ENCODE measurements around the gene COL24A1.

The COL24A1 gene

DNA sequence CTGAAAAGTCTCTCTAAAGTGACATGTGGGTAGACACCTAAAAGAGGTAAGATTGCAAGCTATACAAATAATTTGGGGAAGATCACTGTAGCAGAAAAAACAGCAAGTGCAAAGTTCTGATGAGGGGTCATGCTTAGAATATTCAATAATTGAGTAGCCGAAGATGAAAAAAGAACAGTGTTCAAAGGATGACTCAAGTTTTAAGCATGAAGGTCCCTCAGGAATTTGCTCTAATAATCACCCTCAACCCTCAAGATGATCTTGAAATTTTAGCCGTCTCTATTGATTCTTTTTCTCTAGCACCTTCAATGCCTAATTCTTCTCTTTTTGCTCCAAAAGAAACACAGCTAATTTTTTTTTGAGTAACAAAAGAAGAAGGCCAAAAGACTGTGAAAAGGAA is 257.7 kb downstream of the COL24A1 start:
- Histone ChIP-seq H3K4me2 (no peak overlapping the region), H2AFZ (ENCODE audit: low read depth) (no peak overlapping the region), H4K20me1 (ENCODE audit: insufficient read depth) (no peaks in the 10 kb centered on the region), H3K27me3 (ENCODE audit: insufficient read depth, low read depth) (no peaks in the 10 kb centered on the region), H3K9ac (no peak overlapping the region), H3K27ac (no peak overlapping the region), H3K4me1 (ENCODE audit: low read depth, poor library complexity, severe bottlenecking) (no peaks in the 10 kb centered on the region), H3K4me3 (IDR thresholded peaks at IDR 0.05; ENCODE audit: insufficient read depth, low read depth, low read length) (no peak overlapping the region), H3K36me3 (ENCODE audit: insufficient read depth) (no peaks in the 10 kb centered on the region), H3K79me2 (ENCODE audit: insufficient read depth, low read depth) (no peaks in the 10 kb centered on the region)
- TF ChIP-seq, protein P1, sequence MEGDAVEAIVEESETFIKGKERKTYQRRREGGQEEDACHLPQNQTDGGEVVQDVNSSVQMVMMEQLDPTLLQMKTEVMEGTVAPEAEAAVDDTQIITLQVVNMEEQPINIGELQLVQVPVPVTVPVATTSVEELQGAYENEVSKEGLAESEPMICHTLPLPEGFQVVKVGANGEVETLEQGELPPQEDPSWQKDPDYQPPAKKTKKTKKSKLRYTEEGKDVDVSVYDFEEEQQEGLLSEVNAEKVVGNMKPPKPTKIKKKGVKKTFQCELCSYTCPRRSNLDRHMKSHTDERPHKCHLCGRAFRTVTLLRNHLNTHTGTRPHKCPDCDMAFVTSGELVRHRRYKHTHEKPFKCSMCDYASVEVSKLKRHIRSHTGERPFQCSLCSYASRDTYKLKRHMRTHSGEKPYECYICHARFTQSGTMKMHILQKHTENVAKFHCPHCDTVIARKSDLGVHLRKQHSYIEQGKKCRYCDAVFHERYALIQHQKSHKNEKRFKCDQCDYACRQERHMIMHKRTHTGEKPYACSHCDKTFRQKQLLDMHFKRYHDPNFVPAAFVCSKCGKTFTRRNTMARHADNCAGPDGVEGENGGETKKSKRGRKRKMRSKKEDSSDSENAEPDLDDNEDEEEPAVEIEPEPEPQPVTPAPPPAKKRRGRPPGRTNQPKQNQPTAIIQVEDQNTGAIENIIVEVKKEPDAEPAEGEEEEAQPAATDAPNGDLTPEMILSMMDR (conservative IDR thresholded peaks at IDR 0.05; ENCODE audit: low read depth, low read length), result no peak

DNA sequence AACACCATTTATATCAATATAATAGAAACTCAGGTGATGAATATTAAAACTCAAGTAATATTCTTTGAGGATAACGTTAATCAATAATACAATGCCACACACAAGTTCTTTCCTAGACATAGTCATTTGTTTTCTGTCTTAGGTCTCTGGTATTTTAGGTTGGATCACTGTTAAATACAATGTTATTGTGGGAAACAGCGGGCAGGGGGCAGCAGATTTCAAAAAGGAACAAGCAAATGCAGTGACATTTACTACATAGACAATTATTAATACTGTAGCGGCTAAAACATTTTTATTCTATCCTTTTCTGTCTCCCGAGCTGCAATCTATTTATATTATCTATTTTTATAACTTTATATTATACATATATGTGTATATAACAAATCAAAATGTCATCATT is 261.9 kb downstream of the COL24A1 start:
- no peaks in the 10 kb centered on the region for H3K79me2 ChIP-seq (ENCODE audit: insufficient read depth, low read depth)
- H3K36me3 ChIP-seq (ENCODE audit: insufficient read depth), result no peaks in the 10 kb centered on the region
- no peak overlapping the region for H3K9ac ChIP-seq
- H3K4me2 ChIP-seq, result no peak overlapping the region
- H3K4me1 ChIP-seq (ENCODE audit: low read depth, poor library complexity, severe bottlenecking), result no peaks in the 10 kb centered on the region
- no peaks in the 10 kb centered on the region for H4K20me1 ChIP-seq (ENCODE audit: insufficient read depth)
- H3K4me3 ChIP-seq (IDR thresholded peaks at IDR 0.05; ENCODE audit: insufficient read depth, low read depth, low read length), result no peak overlapping the region
- TF ChIP-seq, protein P1 (conservative IDR thresholded peaks at IDR 0.05; ENCODE audit: low read depth, low read length), result no peak; the same call in 1 of the 2 replicates
- no peak overlapping the region for H2AFZ ChIP-seq (ENCODE audit: low read depth)
- H3K27ac ChIP-seq, result no peak overlapping the region
- H3K27me3 ChIP-seq (ENCODE audit: insufficient read depth, low read depth), result no peaks in the 10 kb centered on the region

- Histone ChIP-seq H3K27ac (no peak overlapping the region), H2AFZ (ENCODE audit: low read depth) (no peak overlapping the region), H3K4me1 (ENCODE audit: low read depth, poor library complexity, severe bottlenecking) (no peaks in the 10 kb centered on the region), H3K36me3 (ENCODE audit: insufficient read depth) (no peaks in the 10 kb centered on the region), H3K27me3 (ENCODE audit: insufficient read depth, low read depth) (no peaks in the 10 kb centered on the region), H3K4me2 (no peak overlapping the region), H3K9ac (no peak overlapping the region), H3K79me2 (ENCODE audit: insufficient read depth, low read depth) (no peaks in the 10 kb centered on the region), H3K4me3 (IDR thresholded peaks at IDR 0.05; ENCODE audit: insufficient read depth, low read depth, low read length) (no peak overlapping the region), H4K20me1 (ENCODE audit: insufficient read depth) (no peaks in the 10 kb centered on the region)
- TF ChIP-seq, protein P1 (conservative IDR thresholded peaks at IDR 0.05; ENCODE audit: low read depth, low read length), result no peak
These were observed 264.2 kb downstream of the COL24A1 start for GRCh38 chr1:85892366-85892765.

GRCh38 chr1:85889870-85890269 is 266.7 kb downstream of the COL24A1 start:
- no peaks in the 10 kb centered on the region for H4K20me1 ChIP-seq (ENCODE audit: insufficient read depth)
- no peaks in the 10 kb centered on the region for H3K4me1 ChIP-seq (ENCODE audit: low read depth, poor library complexity, severe bottlenecking)
- H3K79me2 ChIP-seq (ENCODE audit: insufficient read depth, low read depth), result no peaks in the 10 kb centered on the region
- H3K36me3 ChIP-seq (ENCODE audit: insufficient read depth), result no peaks in the 10 kb centered on the region
- TF ChIP-seq, protein P1 (conservative IDR thresholded peaks at IDR 0.05; ENCODE audit: low read depth, low read length), result no peak
- no peak overlapping the region for H3K4me2 ChIP-seq
- no peak overlapping the region for H3K27ac ChIP-seq
- H3K9ac ChIP-seq, result no peak overlapping the region
- H3K27me3 ChIP-seq (ENCODE audit: insufficient read depth, low read depth), result no peaks in the 10 kb centered on the region
- no peak overlapping the region for H2AFZ ChIP-seq (ENCODE audit: low read depth)
- no peak overlapping the region for H3K4me3 ChIP-seq (IDR thresholded peaks at IDR 0.05; ENCODE audit: insufficient read depth, low read depth, low read length)
